Measurements from ENCODE around the gene MKRN2OS. TPM values are rescaled to one million over a fixed set of nuclear protein-coding genes. Genes with fewer than 3 reads are reported as not detected.

Gene MKRN2OS
- total RNA-seq, 1 experiment from 2014 or later, result 2.1 TPM

DNA sequence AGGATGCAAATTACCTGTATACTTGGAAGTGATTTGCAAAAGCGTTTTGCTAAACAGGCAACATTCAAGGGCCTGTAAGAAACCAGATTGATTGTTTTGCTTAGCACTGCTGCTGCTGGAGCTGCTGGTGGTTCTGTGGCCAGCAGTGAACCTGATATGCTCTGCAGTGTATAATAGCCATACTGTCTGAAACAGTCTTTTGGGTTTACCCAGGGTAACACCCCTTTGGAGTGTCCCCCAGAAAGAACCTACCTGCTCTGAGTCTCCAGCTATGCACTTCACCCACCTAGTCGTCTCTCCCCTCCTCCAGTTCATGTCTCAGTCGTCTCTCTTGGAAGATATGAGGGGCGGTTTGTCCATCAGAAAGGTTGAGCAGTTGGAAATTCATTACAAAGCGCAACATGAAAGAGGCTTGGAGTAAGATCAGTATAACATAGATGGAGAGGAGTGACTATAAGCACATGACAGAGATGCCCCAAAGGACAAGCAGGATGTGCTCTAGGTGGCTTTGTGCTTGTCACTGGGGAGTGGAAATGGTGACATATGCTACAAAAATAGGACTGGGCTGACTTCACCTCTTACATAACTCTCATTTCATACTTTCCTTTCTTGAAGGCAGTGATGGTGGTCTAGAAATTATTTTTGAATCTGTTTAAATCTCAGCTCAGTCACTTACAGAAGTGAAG is 15.3 kb upstream of the MKRN2OS start:
- intact Hi-C loops (cut with micrococcal nuclease; ENCODE audit: unreplicated experiment), result no loop called here
- Mint-ChIP-seq H3K27ac (ENCODE audit: unreplicated experiment) (no peak overlapping the region), H3K4me3 (ENCODE audit: low read depth, unreplicated experiment) (no peak overlapping the region), H3K27me3 (ENCODE audit: unreplicated experiment) (no peaks in the 10 kb centered on the region), H3K4me1 (ENCODE audit: low read depth, unreplicated experiment) (peaks cover 26% of the 10 kb centered on the region), H3K9me3 (ENCODE audit: low read depth, unreplicated experiment) (no peaks in the 10 kb centered on the region), H3K36me3 (ENCODE audit: insufficient read depth, unreplicated experiment) (peaks cover 21% of the 10 kb centered on the region)
- no TSS peak for BruUV-seq (replicated peaks)
- CTCF ChIA-PET, result no interaction called here
- no peak for DNase-seq
- TF ChIP-seq, protein P1, sequence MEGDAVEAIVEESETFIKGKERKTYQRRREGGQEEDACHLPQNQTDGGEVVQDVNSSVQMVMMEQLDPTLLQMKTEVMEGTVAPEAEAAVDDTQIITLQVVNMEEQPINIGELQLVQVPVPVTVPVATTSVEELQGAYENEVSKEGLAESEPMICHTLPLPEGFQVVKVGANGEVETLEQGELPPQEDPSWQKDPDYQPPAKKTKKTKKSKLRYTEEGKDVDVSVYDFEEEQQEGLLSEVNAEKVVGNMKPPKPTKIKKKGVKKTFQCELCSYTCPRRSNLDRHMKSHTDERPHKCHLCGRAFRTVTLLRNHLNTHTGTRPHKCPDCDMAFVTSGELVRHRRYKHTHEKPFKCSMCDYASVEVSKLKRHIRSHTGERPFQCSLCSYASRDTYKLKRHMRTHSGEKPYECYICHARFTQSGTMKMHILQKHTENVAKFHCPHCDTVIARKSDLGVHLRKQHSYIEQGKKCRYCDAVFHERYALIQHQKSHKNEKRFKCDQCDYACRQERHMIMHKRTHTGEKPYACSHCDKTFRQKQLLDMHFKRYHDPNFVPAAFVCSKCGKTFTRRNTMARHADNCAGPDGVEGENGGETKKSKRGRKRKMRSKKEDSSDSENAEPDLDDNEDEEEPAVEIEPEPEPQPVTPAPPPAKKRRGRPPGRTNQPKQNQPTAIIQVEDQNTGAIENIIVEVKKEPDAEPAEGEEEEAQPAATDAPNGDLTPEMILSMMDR (IDR thresholded peaks at IDR 0.05; ENCODE audit: unreplicated experiment), result no peak

GRCh38 chr3:12559520-12559919 is 14.2 kb upstream of the MKRN2OS start:
- BruUV-seq (replicated peaks), result no TSS peak
- Mint-ChIP-seq H3K36me3 (ENCODE audit: insufficient read depth, unreplicated experiment) (peaks cover 21% of the 10 kb centered on the region), H3K27ac (ENCODE audit: unreplicated experiment) (no peak overlapping the region), H3K9me3 (ENCODE audit: low read depth, unreplicated experiment) (no peaks in the 10 kb centered on the region), H3K4me1 (ENCODE audit: low read depth, unreplicated experiment) (peaks cover 26% of the 10 kb centered on the region), H3K27me3 (ENCODE audit: unreplicated experiment) (no peaks in the 10 kb centered on the region), H3K4me3 (ENCODE audit: low read depth, unreplicated experiment) (no peak overlapping the region)
- TF ChIP-seq, protein P1 (IDR thresholded peaks at IDR 0.05; ENCODE audit: unreplicated experiment), result no peak
- intact Hi-C loops (cut with micrococcal nuclease; ENCODE audit: unreplicated experiment), result no loop called here
- DNase-seq, result no peak
- CTCF ChIA-PET, result interaction anchor here (0.5 to 0.6 kb wide), 2 partner anchors 320 to 418 kb away, joined by 4 to 6 read pairs; no protein-coding TSS in a partner anchor

GRCh38 chr3:12558706-12559105 is 13.4 kb upstream of the MKRN2OS start:
- Mint-ChIP-seq H3K4me3 (ENCODE audit: low read depth, unreplicated experiment) (peak overlapping the region; percentile 86), H3K27me3 (ENCODE audit: unreplicated experiment) (no peaks in the 10 kb centered on the region), H3K36me3 (ENCODE audit: insufficient read depth, unreplicated experiment) (peaks cover 26% of the 10 kb centered on the region), H3K9me3 (ENCODE audit: low read depth, unreplicated experiment) (no peaks in the 10 kb centered on the region), H3K27ac (ENCODE audit: unreplicated experiment) (no peak overlapping the region), H3K4me1 (ENCODE audit: low read depth, unreplicated experiment) (peaks cover 26% of the 10 kb centered on the region)
- CTCF ChIA-PET, result no interaction called here
- intact Hi-C loops (cut with micrococcal nuclease; ENCODE audit: unreplicated experiment), result no loop called here
- TSS peak; percentile 32 for BruUV-seq (replicated peaks)
- no peak for DNase-seq
- TF ChIP-seq, protein P1 (IDR thresholded peaks at IDR 0.05; ENCODE audit: unreplicated experiment), result no peak

- DNase-seq, result no peak
- no peaks in the 10 kb centered on the region for H3K27me3 Mint-ChIP-seq (ENCODE audit: unreplicated experiment)
- H3K4me1 Mint-ChIP-seq (ENCODE audit: low read depth, unreplicated experiment), result peaks cover 23% of the 10 kb centered on the region
- intact Hi-C loops (cut with micrococcal nuclease; ENCODE audit: unreplicated experiment), result no loop called here
- peak overlapping the region; percentile 86 for H3K4me3 Mint-ChIP-seq (ENCODE audit: low read depth, unreplicated experiment)
- BruUV-seq (replicated peaks), result no TSS peak
- H3K9me3 Mint-ChIP-seq (ENCODE audit: low read depth, unreplicated experiment), result no peaks in the 10 kb centered on the region
- CTCF ChIA-PET, result no interaction called here
- H3K27ac Mint-ChIP-seq (ENCODE audit: unreplicated experiment), result peak overlapping the region; percentile 84
- H3K36me3 Mint-ChIP-seq (ENCODE audit: insufficient read depth, unreplicated experiment), result peaks cover 26% of the 10 kb centered on the region
- TF ChIP-seq, protein P1 (IDR thresholded peaks at IDR 0.05; ENCODE audit: unreplicated experiment), result no peak
Measured at GRCh38 chr3:12557473-12558100, 12.3 kb upstream of the MKRN2OS start.
